GM21528 (cell line): Measurements from ENCODE around the gene AHDC1.

ENCODE experiments used
- ATAC-seq: cut with Tn5 transposase; IDR thresholded peaks from one replicate; pipeline ENCODE4 v1.9.1; 2021; ENCODE audit warnings: mild to moderate bottlenecking, moderate library complexity; ENCODE audit not compliant: unreplicated experiment, low FRiP score

The AHDC1 gene

DNA sequence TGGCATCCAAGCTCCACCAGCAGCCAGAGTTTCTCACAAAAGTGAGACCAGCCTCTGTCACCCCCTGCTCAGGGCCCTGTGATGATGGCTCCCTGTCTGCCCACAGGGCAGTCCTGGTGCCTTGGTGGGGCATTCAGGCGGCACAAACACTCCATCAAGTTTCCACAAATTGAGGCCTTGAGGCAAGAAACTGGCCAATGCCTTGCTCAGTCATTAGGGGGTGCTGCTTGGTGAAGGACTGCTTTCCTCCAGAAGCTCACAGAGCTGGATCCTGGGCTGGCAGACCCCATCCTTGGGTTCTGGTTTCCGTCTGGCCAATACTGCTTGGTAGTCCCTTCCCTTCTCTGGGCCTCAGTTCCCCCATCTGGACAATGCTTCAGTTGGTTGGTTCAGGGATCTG is 12.5 kb upstream of the AHDC1 start:
- no peak for ATAC-seq

DNA sequence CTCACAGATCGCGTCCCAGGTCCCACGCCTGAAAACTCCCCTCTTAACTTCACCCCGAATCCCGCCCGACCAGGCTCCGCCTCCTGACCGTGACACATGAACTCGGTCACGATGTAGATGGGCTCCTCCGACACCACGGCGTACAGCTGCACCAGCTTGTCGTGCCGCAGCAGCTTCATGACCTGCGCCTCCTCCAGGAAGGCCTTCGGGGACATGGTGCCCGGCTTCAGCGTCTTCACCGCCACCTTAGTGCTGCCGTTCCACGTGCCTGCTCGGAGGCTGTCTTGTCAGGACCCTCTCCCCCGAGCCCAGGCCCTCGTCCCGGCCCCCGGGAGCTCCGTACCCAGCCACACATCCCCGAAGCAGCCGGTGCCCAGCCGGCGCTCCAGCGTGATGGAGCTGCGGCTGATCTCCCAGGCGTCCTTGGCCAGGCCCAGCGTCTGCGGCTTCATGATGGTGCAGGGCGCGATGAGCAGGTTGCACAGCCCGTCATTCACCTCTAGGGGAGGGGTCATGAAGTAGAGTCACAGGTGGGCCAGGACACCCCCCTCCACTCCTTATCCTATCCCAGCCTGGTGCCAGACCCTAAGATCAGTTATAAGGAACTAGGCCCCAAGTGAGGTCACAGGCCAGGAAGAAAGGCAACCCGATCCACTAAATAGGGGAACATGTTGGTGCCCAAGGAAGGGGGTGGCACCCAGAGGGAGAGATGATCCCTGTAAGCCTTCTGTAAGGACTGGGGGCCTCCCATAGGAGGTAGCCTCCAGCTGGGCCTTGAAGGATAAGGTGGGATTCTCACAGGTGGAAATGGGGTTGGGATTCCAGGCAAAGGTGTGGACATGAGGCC is 11.6 kb upstream of the AHDC1 start:
- no peak for ATAC-seq

DNA sequence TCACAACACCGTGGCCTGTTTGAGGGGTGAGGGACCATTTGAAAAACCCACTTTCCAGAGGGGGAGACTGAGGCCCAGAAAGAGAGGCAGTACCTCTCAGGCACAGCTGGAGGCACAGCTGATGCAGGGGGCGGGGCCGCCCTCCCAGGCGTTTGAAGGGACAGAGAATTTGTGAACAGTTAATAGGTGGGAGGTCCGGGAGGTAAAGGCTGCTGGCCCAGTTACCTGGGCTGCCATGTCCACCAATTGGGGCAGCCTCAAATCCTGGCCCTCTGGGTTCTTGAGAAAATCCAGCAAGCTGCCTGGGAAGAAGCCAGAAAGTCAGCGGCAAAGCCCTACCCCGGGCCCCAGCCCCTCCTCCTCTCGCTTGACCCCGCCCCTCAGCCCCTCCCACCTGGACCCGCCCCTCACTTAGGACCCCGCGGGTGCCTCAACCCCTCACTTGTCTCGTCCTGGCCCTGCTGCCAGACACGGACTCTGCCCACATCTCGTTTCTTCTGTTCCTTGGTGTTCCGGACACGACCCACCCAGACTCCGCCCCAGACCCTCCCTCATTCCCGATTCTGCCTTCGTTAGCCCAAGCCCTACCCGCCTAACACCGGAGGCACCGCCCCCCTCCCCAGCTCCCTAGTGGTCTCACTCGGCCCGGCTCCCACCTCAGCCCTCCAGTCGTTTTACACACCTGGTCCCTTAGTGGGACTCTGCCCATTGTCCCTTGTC is 10.8 kb upstream of the AHDC1 start:
- ATAC-seq = no peak

DNA sequence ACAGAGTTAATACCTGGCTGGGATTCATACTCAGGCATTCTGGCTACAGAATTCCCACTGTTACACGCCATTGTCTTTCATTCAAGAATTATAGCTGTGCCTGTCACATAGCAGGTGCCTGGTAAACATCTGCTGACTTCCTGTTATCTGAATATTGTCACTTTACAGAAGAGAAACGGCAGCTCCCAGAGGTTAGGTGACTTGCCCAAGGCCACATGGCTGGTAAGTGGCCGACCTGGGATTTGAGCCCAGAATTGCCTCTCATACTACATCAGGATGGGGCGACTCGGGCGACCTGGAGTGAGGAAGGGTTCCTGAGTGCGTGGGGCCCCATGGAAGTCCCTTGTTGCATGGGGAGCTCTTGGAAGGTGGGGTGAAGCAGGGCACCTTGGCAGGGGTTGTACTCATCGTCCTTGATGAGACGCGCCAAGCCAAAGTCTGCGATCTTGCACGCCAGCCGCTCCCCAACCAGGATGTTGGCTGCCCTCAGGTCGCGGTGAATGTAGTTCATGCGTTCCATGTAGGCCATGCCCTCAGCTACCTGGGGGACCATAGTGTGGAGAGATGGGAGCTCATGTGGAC is 10.2 kb upstream of the AHDC1 start:
- ATAC-seq = no peak

DNA sequence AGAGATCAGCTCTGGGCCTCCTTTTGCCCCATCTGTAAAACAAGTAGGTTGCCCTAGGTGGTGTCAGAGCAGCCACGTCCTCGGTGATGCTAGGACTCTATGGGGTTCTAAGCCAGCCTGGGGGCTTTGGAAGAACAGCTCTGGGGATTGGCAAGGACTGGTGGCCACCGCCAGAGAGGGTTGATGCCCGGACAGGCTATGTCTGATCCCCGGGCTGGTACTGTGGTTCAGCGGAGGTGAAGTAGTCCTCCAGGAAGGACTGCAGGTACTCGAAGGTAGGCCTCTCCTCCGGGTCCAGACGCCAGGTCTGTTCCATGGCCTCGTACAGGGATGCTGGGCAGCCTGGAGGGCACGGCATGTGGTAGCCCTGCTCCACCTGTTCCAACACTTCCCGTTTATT is 8.8 kb upstream of the AHDC1 start:
- ATAC-seq = no peak

DNA sequence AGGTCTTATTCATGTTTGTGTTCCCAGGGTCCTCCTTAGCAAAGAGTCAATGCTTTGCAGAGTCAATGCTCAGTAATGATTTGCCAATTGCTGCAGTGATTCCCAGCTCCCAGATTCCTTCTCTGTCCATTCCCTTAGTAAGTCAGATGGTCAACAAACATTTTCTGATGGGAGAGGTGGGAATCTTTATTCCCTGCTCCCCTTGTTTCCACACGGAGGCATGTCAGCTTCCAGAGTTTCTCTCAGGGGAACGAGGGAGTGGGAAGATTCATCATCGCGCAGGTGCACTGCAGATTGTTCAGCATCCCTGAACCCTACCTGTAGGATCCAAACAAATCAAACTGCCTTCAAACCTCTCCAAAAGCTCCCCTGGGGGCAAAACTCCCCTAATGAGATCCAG is 7.5 kb upstream of the AHDC1 start:
- ATAC-seq = no peak

DNA sequence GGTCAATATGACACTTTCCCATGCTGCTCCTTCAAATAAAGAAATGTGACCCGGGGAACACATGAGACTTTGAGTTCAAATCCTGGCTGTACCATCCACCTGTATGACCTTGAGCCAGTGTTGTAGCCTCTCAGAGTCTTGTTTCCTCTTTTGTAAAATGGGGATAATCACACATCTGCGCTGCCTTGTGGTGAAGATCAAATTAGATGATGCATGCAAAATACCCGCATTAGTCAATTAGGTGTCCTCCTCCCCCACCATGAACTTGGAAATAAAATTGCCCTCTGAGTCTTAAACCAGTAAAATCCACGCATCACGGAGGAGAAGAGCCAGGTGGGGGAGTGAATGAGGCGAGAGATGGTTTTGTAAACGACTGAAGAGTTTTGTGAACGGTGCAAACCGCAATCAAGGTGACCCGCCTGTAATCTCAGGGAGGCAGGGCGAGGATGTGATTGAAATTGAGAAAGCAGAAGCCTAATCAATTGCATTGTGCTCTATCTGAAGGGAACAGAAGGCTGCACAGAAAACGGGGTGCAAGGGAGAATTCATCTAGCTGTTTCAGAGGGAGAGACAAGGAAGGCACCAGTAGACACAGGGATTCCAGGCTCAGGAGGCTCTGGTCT is 5.8 kb upstream of the AHDC1 start:
- no peak for ATAC-seq

DNA sequence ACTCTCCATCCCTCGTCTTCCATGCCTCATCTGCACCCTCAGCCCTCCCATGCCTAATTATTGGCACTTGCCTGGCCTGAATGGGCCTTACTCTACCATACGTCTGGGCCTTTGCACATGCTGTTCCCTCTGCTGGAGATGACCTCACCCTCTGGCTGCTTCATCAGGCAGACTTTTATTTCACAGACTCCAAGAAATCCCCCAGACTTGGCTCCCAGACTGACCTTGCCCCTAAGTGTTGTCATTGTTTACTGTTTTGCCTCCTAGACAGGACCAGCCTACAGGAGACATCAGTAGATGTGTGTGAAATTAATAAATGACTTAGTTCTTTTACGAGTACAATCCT is 5.2 kb upstream of the AHDC1 start:
- no peak for ATAC-seq

DNA sequence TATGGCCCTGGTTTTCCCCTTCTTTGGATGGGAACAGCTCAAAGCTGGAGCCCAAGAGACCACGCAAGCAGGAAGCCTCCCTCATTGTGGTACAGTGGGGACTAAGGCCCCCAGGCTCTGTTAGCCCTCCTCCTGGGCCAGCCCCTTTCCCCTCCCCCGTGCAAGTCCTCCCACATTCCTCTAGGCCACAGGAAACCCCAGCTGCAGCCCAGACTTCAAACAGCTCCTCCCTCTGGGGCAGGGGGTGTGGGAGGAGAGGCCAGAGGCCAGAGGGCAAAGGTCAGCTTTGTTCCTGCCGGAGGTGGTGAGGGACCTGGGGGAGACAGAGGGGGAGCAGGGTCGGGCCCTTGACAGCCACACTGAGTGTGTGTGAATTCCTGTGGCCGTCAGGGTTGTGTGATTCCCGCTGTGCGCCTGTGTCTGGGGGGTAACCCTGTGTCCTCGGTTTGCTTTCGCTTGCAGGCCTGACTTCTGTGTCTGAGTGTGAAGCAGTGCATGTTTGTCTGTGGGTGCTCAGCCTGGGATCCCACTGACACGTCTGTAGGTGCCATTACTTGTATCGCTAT is 3.4 kb upstream of the AHDC1 start:
- no peak for ATAC-seq

DNA sequence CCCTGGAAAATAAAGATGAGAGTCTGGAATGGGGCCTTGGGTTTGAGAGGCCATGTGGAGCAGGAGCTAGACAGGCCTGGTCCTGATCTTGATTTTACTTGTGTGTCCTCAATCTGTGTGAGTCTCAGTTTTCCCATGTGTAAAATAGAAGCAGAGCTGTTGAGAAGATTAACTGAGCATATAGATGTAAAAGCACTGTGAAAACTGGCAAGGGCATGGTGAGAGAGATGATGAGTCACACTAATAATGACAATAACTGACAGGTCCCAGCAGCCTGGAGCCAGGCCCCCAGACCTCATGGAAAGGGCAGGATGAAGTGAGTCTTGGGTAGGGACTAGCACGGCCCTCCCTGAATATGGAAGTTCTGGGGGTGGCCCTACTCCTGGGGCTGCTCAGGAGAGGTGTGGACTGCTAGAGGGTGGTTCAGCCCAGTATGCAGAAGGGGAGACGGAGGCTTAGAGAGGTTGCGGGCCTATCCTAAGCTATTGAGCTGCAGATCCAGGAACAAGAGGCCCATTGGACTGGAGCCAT is 2.8 kb upstream of the AHDC1 start:
- ATAC-seq = no peak

DNA sequence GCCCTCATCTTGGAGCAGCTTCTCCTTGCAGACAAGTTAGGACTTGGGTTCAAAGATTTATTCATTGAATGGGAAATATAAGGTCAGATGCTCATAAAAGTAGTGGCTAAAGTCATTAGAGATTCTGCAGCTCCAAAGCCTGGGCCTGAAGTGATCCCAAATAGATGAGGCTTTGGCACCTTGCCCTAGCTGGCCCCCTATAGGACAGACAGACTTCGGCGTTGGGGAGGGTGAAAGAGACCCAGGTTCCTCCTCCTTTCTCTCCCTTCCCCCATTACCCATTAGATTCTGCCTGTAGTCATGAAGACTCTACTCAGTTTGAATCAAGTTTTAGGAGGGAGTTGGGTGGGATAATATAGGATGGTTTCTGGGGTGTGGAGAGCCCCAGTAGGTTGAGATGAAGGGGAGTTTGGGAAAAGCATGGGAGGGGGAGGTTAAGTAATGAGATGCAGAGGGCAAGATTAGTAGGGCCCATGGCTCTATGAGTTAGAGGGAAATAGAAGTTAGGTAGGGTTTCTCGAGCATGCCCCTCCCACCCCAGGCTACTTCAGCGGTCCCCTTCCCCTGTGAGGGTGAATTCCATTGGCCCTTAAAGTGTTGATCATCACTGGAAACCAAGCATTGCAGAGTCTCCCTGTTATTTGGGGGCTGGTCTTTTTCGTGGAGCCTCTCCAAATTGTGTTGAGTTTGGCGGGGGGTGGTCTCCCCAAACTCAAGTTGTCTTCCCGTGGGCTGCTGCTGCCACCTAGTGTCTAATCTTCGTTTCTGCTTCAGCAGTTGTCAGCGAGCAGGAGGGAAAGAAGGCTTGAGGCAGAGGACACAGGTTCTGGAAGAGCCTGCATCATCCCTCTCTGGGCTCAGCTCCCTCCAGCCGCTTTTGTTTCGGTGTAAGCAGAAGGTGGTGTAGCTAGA is 2.1 kb upstream of the AHDC1 start:
- no peak for ATAC-seq

DNA sequence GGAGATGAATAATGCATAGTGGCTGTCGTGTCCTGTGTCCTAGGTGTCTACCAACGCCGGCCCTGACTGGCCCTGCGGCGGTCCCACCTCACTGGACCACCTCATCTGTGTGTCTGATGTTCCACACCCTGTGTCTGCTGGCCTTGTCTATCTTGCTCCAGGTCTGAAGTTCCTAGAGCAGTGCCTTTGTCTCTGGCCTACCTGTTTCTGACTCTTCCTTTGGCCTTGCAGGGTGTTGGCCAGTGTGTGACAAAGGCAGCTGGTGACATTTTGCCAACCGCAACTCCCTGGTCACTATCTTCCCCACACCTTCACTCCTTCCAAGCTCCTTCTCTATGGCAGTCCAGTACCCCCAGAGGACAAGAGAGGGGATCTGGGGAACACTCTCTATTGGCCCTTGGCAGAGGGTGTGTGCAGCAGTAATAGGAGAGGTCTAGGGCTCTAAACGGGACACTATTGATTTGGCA is 1.4 kb upstream of the AHDC1 start:
- ATAC-seq = no peak

DNA sequence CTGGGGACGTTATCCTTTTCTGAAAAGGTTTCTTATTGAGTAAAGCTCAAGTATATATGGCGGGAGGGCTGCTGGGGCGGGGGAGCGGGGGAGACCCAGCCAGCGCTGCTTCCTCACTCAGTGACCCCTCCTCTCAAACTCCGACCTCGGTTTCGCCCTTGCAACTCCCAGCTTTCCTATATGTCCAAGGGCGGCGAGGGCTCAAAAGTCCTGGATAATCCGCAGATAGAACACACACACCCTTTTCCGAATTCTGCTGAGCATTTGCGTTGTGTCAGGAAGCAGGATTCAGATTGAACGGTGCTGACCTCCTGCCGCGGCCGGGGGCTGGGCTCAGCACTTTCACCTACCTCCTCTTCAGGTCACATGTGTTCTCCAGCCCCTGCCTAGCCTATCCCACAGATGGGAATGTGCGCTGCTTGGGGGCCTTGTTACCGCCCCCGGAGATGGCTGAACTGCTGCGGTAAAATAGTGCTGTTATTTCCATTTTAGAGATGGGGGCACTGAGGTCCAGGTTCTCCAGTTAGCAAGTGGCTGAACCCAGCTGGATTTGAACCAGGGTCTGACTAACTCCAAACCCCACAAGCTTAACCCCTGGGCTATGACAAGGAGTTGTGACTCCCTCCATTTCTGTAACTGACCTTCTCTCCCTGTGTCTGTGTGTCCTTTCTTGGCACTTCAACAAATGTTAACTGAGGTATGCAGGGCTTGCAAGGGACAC is 795 bp upstream of the AHDC1 start:
- no peak for ATAC-seq

DNA sequence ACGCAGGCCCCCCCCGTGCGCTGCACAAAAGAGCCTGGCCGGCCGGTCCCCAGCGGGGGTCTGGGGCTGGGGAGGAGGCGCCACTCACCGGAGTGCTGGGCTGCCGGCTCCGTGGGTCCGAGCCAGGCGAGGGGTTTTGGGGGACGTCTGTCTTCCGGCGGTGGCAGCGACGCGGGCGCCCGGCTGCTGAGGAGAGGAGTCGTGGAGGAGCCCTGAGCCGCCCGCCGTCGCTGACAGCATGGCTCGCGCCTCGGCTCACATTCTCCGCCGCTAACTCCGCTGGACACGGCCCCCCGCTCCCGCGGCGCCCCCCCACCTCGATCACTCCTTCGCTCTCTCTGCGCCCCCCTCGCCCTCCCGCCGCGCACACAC is 649 bp downstream of the AHDC1 start:
- ATAC-seq = no peak

DNA sequence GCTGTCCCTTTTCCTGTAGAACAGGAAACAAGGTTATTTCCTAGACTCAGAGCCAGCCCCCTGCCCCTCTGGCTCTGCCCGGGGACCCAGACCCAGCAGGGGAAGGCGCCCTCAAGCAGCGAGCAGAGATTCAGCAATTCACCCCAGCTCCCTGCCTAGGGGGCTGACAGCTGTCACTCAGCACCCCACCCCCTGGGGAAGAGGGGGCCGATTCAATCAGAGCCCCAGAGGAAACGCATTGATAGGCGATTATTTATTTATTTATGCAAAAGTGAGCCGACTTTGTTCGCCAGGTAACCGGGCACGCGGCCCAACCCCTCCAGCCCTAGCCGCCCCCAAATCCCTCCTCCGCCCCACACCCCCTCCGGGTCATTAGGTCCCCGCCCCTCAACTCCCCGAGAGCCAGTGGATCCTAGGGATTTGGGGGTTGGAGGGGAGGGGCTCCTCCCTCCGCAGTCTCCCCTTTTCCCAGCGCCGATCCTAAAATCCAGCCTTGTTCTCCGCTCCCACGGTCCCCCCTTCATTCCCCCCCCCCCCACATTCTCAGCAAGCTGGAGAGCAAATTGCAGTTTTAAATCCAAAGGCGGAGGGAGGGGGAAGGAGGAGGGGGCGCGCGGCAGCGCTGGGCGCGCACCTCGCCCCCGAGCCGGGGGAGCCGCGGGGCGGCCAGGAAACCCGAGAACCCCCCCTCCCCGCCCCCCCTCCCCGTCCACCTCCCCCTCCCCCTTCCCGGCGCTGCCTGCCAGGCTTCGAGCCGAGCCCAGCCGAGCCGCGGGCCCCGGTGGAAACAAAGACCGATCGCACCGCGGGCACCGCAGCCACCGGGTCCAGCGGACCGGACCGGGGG is 1.3 kb downstream of the AHDC1 start:
- ATAC-seq = no peak

DNA sequence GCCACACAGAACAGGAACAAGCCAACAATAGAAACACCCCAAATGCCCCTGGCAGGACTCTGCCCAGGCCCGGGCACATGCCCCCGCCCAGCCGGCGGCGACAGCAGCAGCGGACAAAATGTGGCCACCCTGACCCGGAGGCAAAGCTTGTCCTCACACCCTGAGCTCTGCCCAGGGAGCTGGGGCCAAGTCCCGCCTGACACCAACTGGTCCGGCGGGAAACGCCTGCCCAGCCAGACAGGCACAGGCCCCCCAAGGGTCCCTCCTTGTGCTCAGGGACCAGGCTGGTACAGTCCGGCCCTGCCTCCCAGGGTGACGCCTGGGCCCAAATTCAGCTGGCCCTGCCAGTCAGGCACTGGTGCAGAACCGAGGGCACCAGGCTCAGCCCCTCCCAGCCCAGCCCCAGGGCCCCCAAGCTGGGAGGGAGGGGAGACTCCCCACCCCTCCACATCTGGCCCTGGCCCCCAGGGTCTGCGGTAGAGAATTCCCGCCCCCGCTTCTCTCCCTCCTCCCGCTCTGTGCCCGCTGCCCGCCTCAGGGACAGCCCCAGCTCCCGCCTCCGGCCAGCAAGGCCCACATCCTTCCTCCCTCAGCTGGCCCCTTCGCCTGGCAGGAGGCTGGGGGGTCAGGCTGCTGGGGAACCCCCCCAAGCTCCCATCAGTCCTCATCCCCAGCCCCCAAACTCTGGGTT is 2.0 kb downstream of the AHDC1 start:
- no peak for ATAC-seq

DNA sequence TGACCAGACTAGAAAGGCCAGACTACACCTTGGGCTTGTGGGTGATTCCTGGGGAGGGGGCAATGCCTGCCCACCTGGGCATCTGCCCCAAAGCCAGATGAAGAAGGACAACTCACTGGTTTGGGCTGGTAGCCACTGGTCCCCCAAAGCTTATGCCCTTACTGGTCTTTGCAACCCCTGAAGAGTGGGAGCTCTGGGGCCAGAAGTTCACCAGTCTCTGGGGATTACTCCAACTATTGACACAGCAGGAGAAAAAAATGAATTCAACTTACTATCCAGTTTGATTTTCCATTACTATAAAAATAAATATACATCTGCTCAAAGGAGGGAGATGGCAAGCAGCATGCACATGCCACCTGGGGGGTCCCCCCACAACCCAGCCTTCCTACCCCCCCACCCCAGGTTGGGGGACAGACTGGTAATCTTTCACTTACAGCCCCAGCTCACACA is 2.6 kb downstream of the AHDC1 start:
- ATAC-seq = no peak
